Fibroblast of lung (primary cell): Measurements from ENCODE around the gene USH2A.

ENCODE experiments used
- EZH2 ChIP-seq: IDR thresholded peaks from 2 replicates; pipeline ENCODE4 v1.5.1; 2012; ENCODE audit warnings: low read length, control low read depth, mild to moderate bottlenecking; ENCODE audit errors: missing control alignments
- TF ChIP-seq, protein P1 (sequence below), 2 donors: IDR thresholded peaks in 1 of 2; conservative IDR thresholded peaks in 1 of 2; 1 replicate in 1 of 2; 2 replicates in 1 of 2; pipeline ENCODE4 v1.5.1; 2011 to 2012; ENCODE audit warnings: low read length in 2 of 2, control low read depth in 1 of 2, inconsistent platforms in 1 of 2, low read depth in 1 of 2, mild to moderate bottlenecking in 1 of 2

GRCh38 chr1:216045400-216045799 is 377.8 kb downstream of the USH2A start:
- TF ChIP-seq, protein P1, sequence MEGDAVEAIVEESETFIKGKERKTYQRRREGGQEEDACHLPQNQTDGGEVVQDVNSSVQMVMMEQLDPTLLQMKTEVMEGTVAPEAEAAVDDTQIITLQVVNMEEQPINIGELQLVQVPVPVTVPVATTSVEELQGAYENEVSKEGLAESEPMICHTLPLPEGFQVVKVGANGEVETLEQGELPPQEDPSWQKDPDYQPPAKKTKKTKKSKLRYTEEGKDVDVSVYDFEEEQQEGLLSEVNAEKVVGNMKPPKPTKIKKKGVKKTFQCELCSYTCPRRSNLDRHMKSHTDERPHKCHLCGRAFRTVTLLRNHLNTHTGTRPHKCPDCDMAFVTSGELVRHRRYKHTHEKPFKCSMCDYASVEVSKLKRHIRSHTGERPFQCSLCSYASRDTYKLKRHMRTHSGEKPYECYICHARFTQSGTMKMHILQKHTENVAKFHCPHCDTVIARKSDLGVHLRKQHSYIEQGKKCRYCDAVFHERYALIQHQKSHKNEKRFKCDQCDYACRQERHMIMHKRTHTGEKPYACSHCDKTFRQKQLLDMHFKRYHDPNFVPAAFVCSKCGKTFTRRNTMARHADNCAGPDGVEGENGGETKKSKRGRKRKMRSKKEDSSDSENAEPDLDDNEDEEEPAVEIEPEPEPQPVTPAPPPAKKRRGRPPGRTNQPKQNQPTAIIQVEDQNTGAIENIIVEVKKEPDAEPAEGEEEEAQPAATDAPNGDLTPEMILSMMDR (conservative IDR thresholded peaks at IDR 0.05 in 1 of 2, IDR thresholded peaks at IDR 0.05 in 1 of 2; ENCODE audit: low read depth in 1 of 2, low read length in 2 of 2), result no peak
- TF ChIP-seq EZH2, result no peak
